ENCODE results near the gene KIF18A. TPM values are rescaled to one million over a fixed set of nuclear protein-coding genes. Genes with fewer than 3 reads are reported as not detected.

Gene KIF18A
- total and polyA plus RNA-seq, 2 experiments from 2014 or later, result 4.9 to 16.1 TPM

DNA sequence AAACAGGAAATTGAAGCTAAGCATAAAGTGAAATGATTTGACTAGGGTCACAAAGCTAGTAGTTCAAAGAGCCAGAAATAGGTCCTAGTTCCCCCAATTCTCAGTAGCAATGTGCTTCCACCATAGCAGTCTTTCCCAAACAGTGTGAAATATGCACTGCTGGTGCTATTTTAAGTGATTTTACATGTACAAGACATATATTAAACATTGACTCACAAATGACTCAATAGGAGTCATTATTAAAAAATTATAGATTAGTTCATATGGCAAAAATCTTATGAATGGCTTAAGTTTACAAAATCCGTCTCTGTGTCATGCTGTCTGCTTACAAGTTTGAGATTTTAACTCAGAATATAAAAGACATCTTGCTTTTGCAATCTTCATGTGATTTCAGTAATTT lies 21.4 kb downstream of the KIF18A start:
- no peak overlapping the region for H3K4me3 ChIP-seq
- H3K4me1 ChIP-seq (ENCODE audit: low read depth), result no peaks in the 10 kb centered on the region
- DNase-seq (ENCODE audit: low read depth in 1 of 2, low spot score in 1 of 2), result no peak
- TF ChIP-seq, protein P1, sequence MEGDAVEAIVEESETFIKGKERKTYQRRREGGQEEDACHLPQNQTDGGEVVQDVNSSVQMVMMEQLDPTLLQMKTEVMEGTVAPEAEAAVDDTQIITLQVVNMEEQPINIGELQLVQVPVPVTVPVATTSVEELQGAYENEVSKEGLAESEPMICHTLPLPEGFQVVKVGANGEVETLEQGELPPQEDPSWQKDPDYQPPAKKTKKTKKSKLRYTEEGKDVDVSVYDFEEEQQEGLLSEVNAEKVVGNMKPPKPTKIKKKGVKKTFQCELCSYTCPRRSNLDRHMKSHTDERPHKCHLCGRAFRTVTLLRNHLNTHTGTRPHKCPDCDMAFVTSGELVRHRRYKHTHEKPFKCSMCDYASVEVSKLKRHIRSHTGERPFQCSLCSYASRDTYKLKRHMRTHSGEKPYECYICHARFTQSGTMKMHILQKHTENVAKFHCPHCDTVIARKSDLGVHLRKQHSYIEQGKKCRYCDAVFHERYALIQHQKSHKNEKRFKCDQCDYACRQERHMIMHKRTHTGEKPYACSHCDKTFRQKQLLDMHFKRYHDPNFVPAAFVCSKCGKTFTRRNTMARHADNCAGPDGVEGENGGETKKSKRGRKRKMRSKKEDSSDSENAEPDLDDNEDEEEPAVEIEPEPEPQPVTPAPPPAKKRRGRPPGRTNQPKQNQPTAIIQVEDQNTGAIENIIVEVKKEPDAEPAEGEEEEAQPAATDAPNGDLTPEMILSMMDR (IDR thresholded peaks at IDR 0.05; ENCODE audit: low read depth, low read length), result no peak
- H3K36me3 ChIP-seq, result peaks cover 3% of the 10 kb centered on the region
- H3K27me3 ChIP-seq, result no peaks in the 10 kb centered on the region
- H3K27ac ChIP-seq, result no peak overlapping the region
- H3K9me3 ChIP-seq (ENCODE audit: low read depth), result no peaks in the 10 kb centered on the region

DNA sequence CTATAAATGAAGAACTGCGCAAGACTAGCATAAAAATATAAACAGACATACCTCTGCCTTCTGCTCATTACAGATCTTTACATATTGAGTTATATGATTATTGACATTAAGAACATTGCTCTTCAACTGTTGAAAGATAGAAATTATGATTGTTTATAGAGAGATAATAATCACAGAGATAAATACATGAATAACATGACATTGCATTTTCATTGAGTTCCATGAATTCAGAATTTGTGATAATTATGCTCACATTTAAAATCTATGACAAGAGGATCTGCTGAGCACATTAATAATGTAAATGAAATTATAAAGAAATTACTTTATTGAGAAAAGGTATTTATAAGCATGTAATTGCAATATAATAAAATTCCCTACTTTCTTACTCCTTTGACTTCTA lies 24.8 kb downstream of the KIF18A start:
- no peak for DNase-seq (ENCODE audit: low read depth in 1 of 2, low spot score in 1 of 2)
- no peak overlapping the region for H3K27ac ChIP-seq
- no peaks in the 10 kb centered on the region for H3K27me3 ChIP-seq
- TF ChIP-seq, protein P1 (IDR thresholded peaks at IDR 0.05; ENCODE audit: low read depth, low read length), result no peak
- no peaks in the 10 kb centered on the region for H3K9me3 ChIP-seq (ENCODE audit: low read depth)
- no peaks in the 10 kb centered on the region for H3K4me1 ChIP-seq (ENCODE audit: low read depth)
- H3K36me3 ChIP-seq, result peaks cover 3% of the 10 kb centered on the region
- H3K4me3 ChIP-seq, result no peak overlapping the region

DNA sequence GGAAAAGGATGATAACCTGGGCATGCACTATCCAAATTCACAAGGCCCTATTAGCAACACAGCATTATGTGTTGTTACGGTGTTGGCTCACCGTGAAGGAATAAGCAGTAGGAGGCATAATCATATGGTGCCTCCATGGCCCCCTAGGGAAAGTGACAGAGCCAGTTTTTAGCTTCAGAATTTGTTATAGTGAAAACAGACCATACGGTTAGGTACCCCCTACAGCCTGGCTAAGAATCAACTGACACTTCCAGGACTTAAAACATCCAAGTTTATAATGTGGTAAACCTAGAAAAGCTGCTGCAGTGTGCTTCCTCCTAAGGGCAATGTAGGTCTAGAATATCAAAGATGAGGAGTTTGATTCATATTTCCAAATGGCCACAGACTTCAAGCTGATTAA lies 30.4 kb downstream of the KIF18A start:
- TF ChIP-seq, protein P1 (IDR thresholded peaks at IDR 0.05; ENCODE audit: low read depth, low read length), result no peak
- peaks cover 11% of the 10 kb centered on the region for H3K4me1 ChIP-seq (ENCODE audit: low read depth)
- peaks cover 2% of the 10 kb centered on the region for H3K36me3 ChIP-seq
- no peak for DNase-seq (ENCODE audit: low read depth in 1 of 2, low spot score in 1 of 2)
- no peak overlapping the region for H3K4me3 ChIP-seq
- no peaks in the 10 kb centered on the region for H3K27me3 ChIP-seq
- no peak overlapping the region for H3K27ac ChIP-seq
- H3K9me3 ChIP-seq (ENCODE audit: low read depth), result no peaks in the 10 kb centered on the region

DNA sequence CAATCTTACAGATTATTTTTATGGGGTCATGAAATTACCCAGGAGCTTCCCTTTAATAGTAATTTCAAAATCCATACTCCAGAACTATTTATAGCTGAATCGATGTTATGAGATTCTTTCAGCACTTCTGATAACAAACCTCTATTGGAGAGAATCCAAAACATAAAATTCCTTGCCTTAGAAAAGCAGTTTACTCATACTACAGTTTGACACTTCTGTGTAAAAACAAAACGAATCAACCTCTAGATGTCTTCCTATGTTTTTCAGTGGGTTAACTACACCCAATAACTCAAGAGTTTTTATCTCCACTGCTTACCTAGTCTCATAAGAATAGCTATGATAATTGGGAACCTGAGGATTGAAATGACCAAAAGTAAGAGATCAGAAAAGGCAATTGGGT lies 35.6 kb downstream of the KIF18A start:
- Histone ChIP-seq H3K27me3 (no peaks in the 10 kb centered on the region), H3K36me3 (peaks cover 2% of the 10 kb centered on the region), H3K27ac (no peak overlapping the region), H3K4me1 (ENCODE audit: low read depth) (peaks cover 17% of the 10 kb centered on the region), H3K4me3 (no peak overlapping the region), H3K9me3 (ENCODE audit: low read depth) (no peaks in the 10 kb centered on the region)
- TF ChIP-seq, protein P1 (IDR thresholded peaks at IDR 0.05; ENCODE audit: low read depth, low read length), result no peak
- DNase-seq (ENCODE audit: low read depth in 1 of 2, low spot score in 1 of 2), result peak in 1 of 2 donors; percentile 68

DNA sequence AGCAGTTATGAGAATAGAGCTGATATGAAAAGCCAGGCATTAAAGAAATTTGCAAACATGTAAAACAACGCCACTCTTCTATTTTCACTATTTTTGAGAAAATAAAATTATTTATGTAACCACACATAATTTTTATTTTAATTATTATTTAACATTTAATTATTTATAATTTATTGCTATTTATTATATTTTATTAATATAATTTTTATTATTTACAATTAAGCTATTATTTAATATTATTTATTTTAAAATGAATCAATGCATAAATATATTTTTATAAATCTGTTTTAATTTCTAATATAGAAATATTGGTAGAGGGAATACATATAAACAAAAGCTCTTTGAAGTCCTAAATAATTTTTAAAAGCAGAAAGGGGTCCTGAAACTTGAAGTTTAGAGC lies 36.7 kb downstream of the KIF18A start:
- H3K4me3 ChIP-seq, result no peak overlapping the region
- H3K27ac ChIP-seq, result no peak overlapping the region
- H3K9me3 ChIP-seq (ENCODE audit: low read depth), result no peaks in the 10 kb centered on the region
- peaks cover 17% of the 10 kb centered on the region for H3K4me1 ChIP-seq (ENCODE audit: low read depth)
- H3K36me3 ChIP-seq, result peaks cover 2% of the 10 kb centered on the region
- TF ChIP-seq, protein P1 (IDR thresholded peaks at IDR 0.05; ENCODE audit: low read depth, low read length), result no peak
- DNase-seq (ENCODE audit: low read depth in 1 of 2, low spot score in 1 of 2), result no peak
- H3K27me3 ChIP-seq, result no peaks in the 10 kb centered on the region

DNA sequence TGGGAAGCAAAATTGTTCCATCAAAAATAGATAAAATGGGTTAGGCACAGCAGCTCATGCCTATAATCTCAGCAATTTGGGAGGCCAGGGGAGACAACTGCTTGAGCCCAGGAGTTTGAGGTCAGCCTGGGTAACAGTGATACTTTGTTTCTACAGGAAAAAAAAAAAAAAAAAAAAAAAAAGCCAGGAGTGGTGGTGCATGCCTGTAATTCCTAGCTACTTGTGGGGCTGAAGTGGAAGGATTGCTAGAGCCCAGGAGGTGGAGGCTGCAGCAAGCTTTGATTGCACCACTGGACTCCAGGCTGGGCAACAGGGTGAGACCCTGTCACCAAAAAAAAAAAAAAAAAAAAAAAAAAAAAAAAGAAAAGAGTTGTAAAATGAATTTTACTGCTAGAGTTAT lies 49.6 kb downstream of the KIF18A start:
- Histone ChIP-seq H3K27ac (no peak overlapping the region), H3K9me3 (ENCODE audit: low read depth) (no peaks in the 10 kb centered on the region), H3K27me3 (no peaks in the 10 kb centered on the region), H3K4me3 (no peak overlapping the region), H3K36me3 (peaks cover 7% of the 10 kb centered on the region), H3K4me1 (ENCODE audit: low read depth) (no peaks in the 10 kb centered on the region)
- TF ChIP-seq, protein P1 (IDR thresholded peaks at IDR 0.05; ENCODE audit: low read depth, low read length), result no peak
- peak; percentile 41 to 64 for DNase-seq (ENCODE audit: low read depth in 1 of 2, low spot score in 1 of 2)

Measured in cardiac muscle cell (in vitro differentiated cells and primary cell).